ENCODE data around the gene DEAF1.
"Not testable (repeated sequence)": the region's sequence is repeated elsewhere in the genome, so short reads cannot be mapped to it uniquely, and the experiment has no call there.

DEAF1 gene

GRCh38 chr11:653136-653535 lies 41.9 kb downstream of the DEAF1 start:
- DNase-seq (ENCODE audit: low read depth in 1 of 2, low spot score in 1 of 2) = not testable (repeated sequence)

DNA sequence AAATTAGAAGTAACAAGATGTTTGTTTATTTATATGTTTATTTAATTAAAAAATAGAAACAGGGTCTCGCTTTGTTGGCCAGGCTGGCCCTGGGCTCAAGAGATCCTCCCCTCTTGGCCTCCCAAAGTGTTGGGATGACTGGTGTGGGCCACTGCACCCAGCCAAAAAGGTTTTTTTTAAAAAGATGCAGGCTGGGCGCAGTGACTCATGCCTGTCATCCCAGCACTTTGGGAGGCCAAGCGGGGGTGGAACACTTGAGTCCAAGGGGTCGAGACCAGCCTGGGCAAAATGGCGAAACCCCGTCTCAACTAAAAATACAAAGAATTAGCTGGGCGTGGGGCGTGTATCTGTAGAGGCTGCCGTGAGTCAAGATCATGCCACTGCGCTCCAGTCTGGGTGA lies 44.5 kb downstream of the DEAF1 start:
- no peak for DNase-seq (ENCODE audit: low read depth in 1 of 2, low spot score in 1 of 2)

DNA sequence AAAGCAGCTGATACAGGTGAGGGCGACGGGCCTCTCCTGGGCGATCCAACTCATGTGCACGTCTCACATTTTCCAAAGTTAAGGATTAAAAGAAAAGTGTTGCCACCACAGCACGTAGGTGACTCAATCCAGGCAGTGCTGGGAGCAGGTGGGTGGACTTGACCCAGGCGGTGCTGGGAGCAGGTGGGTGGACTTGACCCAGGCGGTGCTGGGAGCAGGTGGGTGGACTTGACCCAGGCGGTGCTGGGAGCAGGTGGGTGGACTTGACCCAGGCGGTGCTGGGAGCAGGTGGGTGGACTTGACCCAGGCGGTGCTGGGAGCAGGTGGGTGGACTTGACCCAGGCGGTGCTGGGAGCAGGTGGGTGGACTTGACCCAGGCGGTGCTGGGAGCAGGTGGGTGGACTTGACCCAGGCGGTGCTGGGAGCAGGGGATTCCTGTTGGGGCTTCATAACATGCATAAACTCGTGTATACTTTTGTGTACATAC lies 47.3 kb downstream of the DEAF1 start:
- DNase-seq (ENCODE audit: low read depth in 1 of 2, low spot score in 1 of 2) = not testable (repeated sequence)

DNA sequence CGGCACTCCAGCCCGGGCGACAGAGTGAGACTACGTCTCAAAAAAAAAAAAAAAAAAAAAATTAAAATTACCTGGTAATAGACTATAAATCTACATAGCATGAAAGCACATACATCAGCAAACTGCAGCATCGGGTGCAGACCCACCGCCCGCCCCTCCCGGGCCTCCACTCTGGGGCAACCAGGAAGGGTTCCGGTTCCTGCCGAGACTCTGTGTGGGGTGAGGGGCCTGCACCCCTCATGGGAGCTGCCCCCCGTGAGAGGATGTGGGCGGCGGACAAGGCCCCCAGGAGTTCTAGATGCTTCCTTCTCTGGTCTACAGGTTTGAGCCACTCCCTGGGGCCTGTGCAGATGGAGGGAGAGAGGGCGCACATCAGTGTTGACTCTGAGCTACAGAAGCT lies 48.8 kb downstream of the DEAF1 start:
- DNase-seq (ENCODE audit: low read depth in 1 of 2, low spot score in 1 of 2) = no peak

DNA sequence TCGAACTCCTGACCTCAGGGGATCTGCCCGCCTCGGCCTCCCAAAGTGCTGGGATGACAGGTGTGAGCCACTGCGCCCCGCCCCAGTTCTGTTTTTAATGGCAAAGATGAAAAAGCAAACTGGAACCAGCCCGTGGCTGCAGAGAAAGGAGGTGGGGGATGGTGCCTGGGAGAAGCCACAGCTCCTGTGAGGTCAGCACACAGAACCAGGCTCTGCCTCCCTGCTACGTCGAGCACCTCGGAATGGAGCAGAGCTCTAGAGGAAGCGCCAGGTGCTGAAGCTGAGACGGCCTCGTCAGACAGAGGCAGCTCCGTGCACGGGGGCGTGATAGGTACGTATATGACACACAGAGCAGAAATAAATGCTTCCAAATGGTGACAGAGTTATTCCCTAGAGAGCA lies 49.5 kb downstream of the DEAF1 start:
- DNase-seq (ENCODE audit: low read depth in 1 of 2, low spot score in 1 of 2) = no peak

DNA sequence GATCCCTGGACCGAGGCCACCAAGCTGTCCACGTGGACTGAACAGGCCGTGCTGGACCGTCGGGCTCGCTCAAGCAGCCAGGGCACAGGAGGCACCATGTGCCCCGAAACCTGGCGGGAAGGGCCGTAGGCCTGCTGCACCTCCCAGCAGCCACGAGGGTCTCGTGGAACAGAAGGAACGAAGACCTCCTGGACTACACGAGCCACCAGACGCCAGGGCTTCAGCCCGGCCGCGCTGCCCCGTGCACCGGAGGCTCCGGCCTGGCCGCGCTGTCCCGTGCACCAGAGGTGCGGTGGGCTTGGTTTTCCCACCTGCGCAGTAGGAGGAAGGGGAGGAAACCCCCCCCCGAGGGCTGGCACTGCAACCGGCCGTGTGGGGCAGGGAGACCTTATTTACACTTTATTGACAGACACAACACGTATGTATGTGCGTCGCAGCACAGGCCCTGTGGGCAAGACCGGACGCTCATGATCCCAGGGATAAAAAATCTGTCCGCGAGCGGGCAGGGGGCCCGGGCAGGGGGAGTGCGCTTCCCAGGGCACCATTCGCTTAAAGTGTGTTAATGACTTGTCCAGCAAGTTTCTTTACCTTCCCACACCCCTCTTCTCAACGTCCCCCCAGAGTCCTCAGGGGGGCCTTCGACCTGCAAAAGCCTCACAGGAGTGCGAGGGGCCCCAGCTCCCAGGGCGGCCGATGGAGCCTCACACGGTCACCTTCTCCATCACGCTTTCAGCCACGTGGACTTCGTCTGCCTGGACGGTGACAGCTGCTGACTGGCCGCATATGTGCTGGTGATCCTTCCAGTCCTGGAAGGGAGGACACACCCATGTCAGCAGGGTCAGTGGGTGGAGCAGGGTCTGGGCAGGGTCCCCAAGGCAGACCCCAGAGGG lies 50.9 kb downstream of the DEAF1 start:
- DNase-seq (ENCODE audit: low read depth in 1 of 2, low spot score in 1 of 2) = no peak

GRCh38 chr11:643366-643765 lies 51.7 kb downstream of the DEAF1 start:
- no peak for DNase-seq (ENCODE audit: low read depth in 1 of 2, low spot score in 1 of 2)

- DNase-seq (ENCODE audit: low read depth in 1 of 2, low spot score in 1 of 2) = no peak
These were observed 53.1 kb downstream of the DEAF1 start for GRCh38 chr11:641806-642370.

DNA sequence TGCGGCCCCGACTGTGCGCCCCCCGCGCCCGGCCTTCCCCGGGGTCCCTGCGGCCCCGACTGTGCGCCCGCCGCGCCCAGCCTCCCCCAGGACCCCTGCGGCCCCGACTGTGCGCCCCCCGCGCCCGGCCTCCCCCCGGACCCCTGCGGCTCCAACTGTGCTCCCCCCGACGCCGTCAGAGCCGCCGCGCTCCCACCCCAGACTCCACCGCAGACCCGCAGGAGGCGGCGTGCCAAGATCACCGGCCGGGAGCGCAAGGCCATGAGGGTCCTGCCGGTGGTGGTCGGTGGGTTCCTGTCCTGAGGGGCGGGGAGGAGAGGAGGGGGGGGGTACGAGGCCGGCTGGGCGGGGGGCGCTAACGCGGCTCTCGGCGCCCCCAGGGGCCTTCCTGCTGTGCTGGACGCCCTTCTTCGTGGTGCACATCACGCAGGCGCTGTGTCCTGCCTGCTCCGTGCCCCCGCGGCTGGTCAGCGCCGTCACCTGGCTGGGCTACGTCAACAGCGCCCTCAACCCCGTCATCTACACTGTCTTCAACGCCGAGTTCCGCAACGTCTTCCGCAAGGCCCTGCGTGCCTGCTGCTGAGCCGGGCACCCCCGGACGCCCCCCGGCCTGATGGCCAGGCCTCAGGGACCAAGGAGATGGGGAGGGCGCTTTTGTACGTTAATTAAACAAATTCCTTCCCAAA lies 54.9 kb downstream of the DEAF1 start:
- DNase-seq (ENCODE audit: low read depth in 1 of 2, low spot score in 1 of 2) = no peak

DNA sequence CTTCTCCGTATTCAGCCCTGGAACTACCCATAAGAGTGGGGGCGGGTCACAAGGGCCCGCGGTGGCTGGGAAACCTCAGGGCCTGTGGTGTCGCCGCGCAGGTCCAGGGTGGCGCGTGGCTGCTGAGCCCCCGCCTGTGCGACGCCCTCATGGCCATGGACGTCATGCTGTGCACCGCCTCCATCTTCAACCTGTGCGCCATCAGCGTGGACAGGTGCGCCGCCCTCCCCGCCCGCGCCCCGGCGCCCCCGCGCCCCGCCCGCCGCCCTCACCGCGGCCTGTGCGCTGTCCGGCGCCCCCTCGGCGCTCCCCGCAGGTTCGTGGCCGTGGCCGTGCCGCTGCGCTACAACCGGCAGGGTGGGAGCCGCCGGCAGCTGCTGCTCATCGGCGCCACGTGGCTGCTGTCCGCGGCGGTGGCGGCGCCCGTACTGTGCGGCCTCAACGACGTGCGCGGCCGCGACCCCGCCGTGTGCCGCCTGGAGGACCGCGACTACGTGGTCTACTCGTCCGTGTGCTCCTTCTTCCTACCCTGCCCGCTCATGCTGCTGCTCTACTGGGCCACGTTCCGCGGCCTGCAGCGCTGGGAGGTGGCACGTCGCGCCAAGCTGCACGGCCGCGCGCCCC lies 55.6 kb downstream of the DEAF1 start:
- DNase-seq (ENCODE audit: low read depth in 1 of 2, low spot score in 1 of 2) = no peak

- DNase-seq (ENCODE audit: low read depth in 1 of 2, low spot score in 1 of 2) = no peak
These were observed 56.2 kb downstream of the DEAF1 start for GRCh38 chr11:638631-639331.

GRCh38 chr11:637593-638521 lies 57.2 kb downstream of the DEAF1 start:
- DNase-seq (ENCODE audit: low read depth in 1 of 2, low spot score in 1 of 2) = no peak

GRCh38 chr11:637333-637592 lies 57.8 kb downstream of the DEAF1 start:
- no peak for DNase-seq (ENCODE audit: low read depth in 1 of 2, low spot score in 1 of 2)

GRCh38 chr11:636511-637332 lies 58.3 kb downstream of the DEAF1 start, which contains the start of gene DRD4:
TSS of gene DRD4 (plus strand) at chr11:637269. CDS start at chr11:637305, 36 bp downstream.
- DNase-seq (ENCODE audit: low read depth in 1 of 2, low spot score in 1 of 2) = no peak

DNA sequence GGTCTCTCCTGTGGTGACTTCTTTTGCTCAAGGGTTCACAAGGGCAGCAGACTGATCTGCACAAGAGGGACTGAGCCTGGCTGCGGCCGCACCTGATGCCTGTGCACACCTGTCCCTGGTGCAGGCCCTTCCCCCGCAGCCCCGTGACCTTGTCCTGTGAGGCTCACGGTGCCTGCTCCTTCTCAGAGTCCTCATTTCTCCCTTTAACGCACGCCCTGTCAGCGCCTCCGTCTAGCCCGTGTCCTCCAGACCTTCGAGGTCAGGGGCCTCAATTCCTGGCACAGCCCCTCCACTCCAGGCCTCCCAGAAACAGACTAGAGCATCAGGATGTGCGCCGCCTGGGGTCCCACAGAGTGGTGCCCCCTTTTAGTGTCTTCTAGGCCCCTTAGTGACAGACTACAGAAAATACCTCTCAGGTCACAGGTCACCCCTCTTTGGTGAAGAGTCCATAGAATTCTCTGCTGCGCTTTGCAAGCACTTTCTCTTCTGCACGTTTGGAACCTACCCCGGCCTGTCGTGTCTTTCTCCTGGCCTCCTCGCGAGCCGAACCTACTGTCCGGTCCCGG lies 59.0 kb downstream of the DEAF1 start:
- no peak for DNase-seq (ENCODE audit: low read depth in 1 of 2, low spot score in 1 of 2)

DNA sequence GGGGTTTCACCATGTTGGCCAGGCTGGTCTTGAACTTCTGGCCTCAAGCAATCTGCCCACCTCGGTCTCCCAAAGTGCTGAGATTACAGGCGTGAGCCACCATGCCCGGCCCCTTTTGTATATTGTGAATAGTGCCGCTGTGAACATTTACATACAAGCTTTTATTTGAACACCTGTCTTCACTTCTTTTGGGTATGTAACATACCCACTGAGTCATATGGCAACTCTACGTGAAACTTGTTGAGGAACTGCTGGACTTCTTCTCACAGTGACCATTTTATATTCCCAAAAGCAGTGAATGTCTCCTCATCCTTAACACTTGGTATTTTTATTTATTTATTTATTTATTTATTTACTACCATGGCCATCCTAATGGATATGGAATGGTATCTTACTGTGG lies 64.2 kb downstream of the DEAF1 start:
- DNase-seq (ENCODE audit: low read depth in 1 of 2, low spot score in 1 of 2) = no peak

GRCh38 chr11:629237-629583 lies 65.8 kb downstream of the DEAF1 start:
- no peak for DNase-seq (ENCODE audit: low read depth in 1 of 2, low spot score in 1 of 2)

DNA sequence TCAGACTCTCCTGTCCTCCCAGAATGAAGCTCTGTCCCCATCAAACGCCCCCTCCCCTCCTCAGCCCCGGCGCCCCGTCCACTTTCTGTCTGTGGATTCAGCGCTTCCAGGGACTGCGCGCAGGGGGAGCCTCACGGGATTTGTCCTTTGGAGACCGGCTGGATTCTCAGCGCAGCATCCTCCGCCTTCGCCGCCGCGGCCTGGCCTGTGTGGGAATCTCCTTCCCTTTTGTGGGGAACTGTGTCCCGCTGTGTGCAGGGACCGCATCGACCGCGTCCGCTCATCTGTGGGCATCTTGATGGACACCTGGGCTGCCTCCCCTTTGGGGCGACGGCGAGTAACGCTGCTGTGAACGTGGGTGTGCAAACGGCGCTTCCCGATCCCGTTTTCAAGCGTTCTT lies 67.0 kb downstream of the DEAF1 start:
- DNase-seq (ENCODE audit: low read depth in 1 of 2, low spot score in 1 of 2) = no peak

GRCh38 chr11:627308-627576 lies 67.8 kb downstream of the DEAF1 start:
- DNase-seq (ENCODE audit: low read depth in 1 of 2, low spot score in 1 of 2) = no peak
